Endothelial cell of umbilical vein (primary cell): ENCODE data around the gene UNC13D. TPM values are rescaled to one million over a fixed set of nuclear protein-coding genes. Genes with fewer than 3 reads are reported as not detected.

Experiments
- BruUV-seq: library from RNA; stranded (reverse); fragments of 400-500 nt; replicated peaks from 2 replicates; lab custom pipeline; 2021; lab: Mats Ljungman, UMichigan
- CTCF ChIA-PET: fragments of 300-600, 350-600 bp; sonication (Branson Sonifier 250); formaldehyde crosslinking; loops from one replicate; lab custom pipeline; 2021; ENCODE audit warnings: antibody characterized with exemption, inconsistent platforms; lab: Charles Lee
- POLR2A ChIA-PET: fragments of 300-600, 350-600 bp; sonication (Branson Sonifier 250); formaldehyde crosslinking; loops from one replicate; lab custom pipeline; 2021; ENCODE audit warnings: antibody characterized with exemption, inconsistent platforms; lab: Charles Lee
- DNase-seq: peaks from one replicate; pipeline ENCODE4 v3.0.0-alpha.2; 2011; ENCODE audit warnings: low read depth, low spot score
- FAIRE-seq: peaks from 2 replicates; lab custom pipeline; 2011; peaks lifted over from hg19 to GRCh38; lab: Jason Lieb, UNC
- H2AFZ ChIP-seq: 2 replicates; pipeline ENCODE4 v1.6.0; 2012; ENCODE audit warnings: low read depth, low read length, control low read depth, inconsistent platforms
- H3K27ac ChIP-seq: 2 replicates; pipeline ENCODE4 v1.5.1; 2011; ENCODE audit warnings: low read depth, mild to moderate bottlenecking, control low read depth, low read length, moderate library complexity; ENCODE audit not compliant: insufficient read depth
- H3K27me3 ChIP-seq, 2 experiments: 2 replicates each; pipeline versions ENCODE4 v1.6.0 to v1.6.1; 2011; ENCODE audit warnings: low read length in 2 of 2, mixed read lengths in 1 of 2; ENCODE audit not compliant: control insufficient read depth in 2 of 2, insufficient read depth in 2 of 2
- H3K36me3 ChIP-seq, 2 experiments: 2 replicates in 1 of 2; 3 replicates in 1 of 2; pipeline ENCODE4 v1.5.1; 2011; ENCODE audit warnings: low read length in 2 of 2, mild to moderate bottlenecking in 1 of 2, moderate library complexity in 1 of 2; ENCODE audit not compliant: control insufficient read depth in 2 of 2, insufficient read depth in 2 of 2; ENCODE audit errors: extremely low read depth in 1 of 2
- H3K4me1 ChIP-seq: 3 replicates; pipeline ENCODE4 v1.5.1; 2011; ENCODE audit warnings: mild to moderate bottlenecking, low read length; ENCODE audit not compliant: control insufficient read depth, insufficient read depth; ENCODE audit errors: extremely low read depth
- H3K4me2 ChIP-seq: 2 replicates; pipeline ENCODE4 v1.6.1; 2011; ENCODE audit warnings: low read length, control low read depth, mixed read lengths; ENCODE audit not compliant: insufficient read depth
- H3K4me3 ChIP-seq, 3 experiments: fragments of 200-600 bp in 1 of 3; sonication (generic), shearing (Covaris generic) in 1 of 3; replicated peaks in 1 of 3; 2 replicates each; pipeline ENCODE4 v1.5.1; 2011 to 2016; ENCODE audit warnings: control low read depth in 3 of 3, low read length in 3 of 3, mild to moderate bottlenecking in 2 of 3, inconsistent platforms in 1 of 3, low read depth in 1 of 3, moderate library complexity in 1 of 3; ENCODE audit not compliant: insufficient read depth in 1 of 3
- H3K79me2 ChIP-seq: 2 replicates; pipeline ENCODE4 v1.6.0; 2012; ENCODE audit warnings: low read length, inconsistent platforms; ENCODE audit not compliant: control insufficient read depth, insufficient read depth
- H3K9ac ChIP-seq: replicated peaks from 2 replicates; pipeline ENCODE3; 2011; ENCODE audit warnings: low read length, control low read depth; ENCODE audit not compliant: insufficient read depth; ENCODE audit errors: extremely low read depth
- H3K9me1 ChIP-seq: replicated peaks from 3 replicates; pipeline ENCODE4 v1.6.0; 2011; ENCODE audit warnings: mild to moderate bottlenecking, low read length; ENCODE audit not compliant: control insufficient read depth, insufficient read depth; ENCODE audit errors: extremely low read depth
- H3K9me3 ChIP-seq: replicated peaks from 2 replicates; pipeline ENCODE4 v1.5.1; 2012; ENCODE audit warnings: low read length, inconsistent platforms; ENCODE audit not compliant: control insufficient read depth, insufficient read depth
- H4K20me1 ChIP-seq: replicated peaks from 2 replicates; pipeline ENCODE3; 2011; ENCODE audit warnings: mild to moderate bottlenecking, low read length; ENCODE audit not compliant: control insufficient read depth, insufficient read depth; ENCODE audit errors: extremely low read depth
- EZH2 ChIP-seq: IDR thresholded peaks from 2 replicates; pipeline ENCODE4 v1.6.1; 2012; ENCODE audit warnings: borderline replicate concordance, low read depth, mild to moderate bottlenecking, moderate library complexity, low read length, inconsistent platforms; ENCODE audit not compliant: severe bottlenecking
- FOS ChIP-seq: IDR thresholded peaks from 2 replicates; pipeline ENCODE4 v1.6.1; 2011; ENCODE audit warnings: mild to moderate bottlenecking, low read length, moderate library complexity, borderline replicate concordance; ENCODE audit not compliant: insufficient read depth
- GATA2 ChIP-seq: IDR thresholded peaks from 2 replicates; pipeline ENCODE4 v1.7.0; 2011; ENCODE audit warnings: low read depth, mild to moderate bottlenecking, moderate library complexity, mixed read lengths, low read length; ENCODE audit not compliant: insufficient read length, insufficient read depth
- JUN ChIP-seq: IDR thresholded peaks from 2 replicates; pipeline ENCODE4 v1.6.1; 2011; ENCODE audit warnings: borderline replicate concordance, low read depth; ENCODE audit not compliant: insufficient read length, insufficient read depth
- MYC ChIP-seq: IDR thresholded peaks from one replicate; pipeline ENCODE4 v1.6.1; 2011; ENCODE audit warnings: mild to moderate bottlenecking, low read depth, low read length
- POLR2A ChIP-seq: IDR thresholded peaks from 2 replicates; pipeline ENCODE4 v1.6.1; 2012; ENCODE audit warnings: low read depth, mild to moderate bottlenecking, control low read depth, low read length
- POLR2AphosphoS5 ChIP-seq: IDR thresholded peaks from 2 replicates; pipeline ENCODE4 v1.6.1; 2012; ENCODE audit warnings: low read depth, mild to moderate bottlenecking, control low read depth, low read length, moderate library complexity; ENCODE audit not compliant: insufficient read depth
- dilution Hi-C: fragments of 300-500 bp; cut with MboI; formaldehyde crosslinking; loops from one replicate; pipeline ENCODE4 v1.15.0; 2019; ENCODE audit warnings: low sequenced_read_pairs; ENCODE audit not compliant: extremely low pct_ligation_motif_present
- intact Hi-C: fragments of 100-400 bp; cut with micrococcal nuclease; formaldehyde crosslinking; loops from one replicate; pipeline ENCODE4 v1.10.0; 2022
- polyA plus RNA-seq, 4 experiments: library from polyadenylated mRNA; depleted of rRNA in 3 of 4; stranded (reverse) in 3 of 4; unstranded in 1 of 4; fragments of >200 nt; gene quantifications; 2 replicates each; pipeline versions ENCODE4 v1.2.1 to v1.2.3, GENCODE V29; 2011 to 2012; ENCODE audit warnings: missing spikeins in 1 of 4
- total RNA-seq: library from RNA; stranded (reverse); gene quantifications from 2 replicates; pipeline ENCODE4 v1.2.3, GENCODE V29; 2021
- TF ChIP-seq, protein P1 (sequence below): IDR thresholded peaks from 2 replicates; pipeline ENCODE4 v1.6.1; 2011; ENCODE audit not compliant: insufficient read depth, insufficient read length
- TF ChIP-seq, protein P2 (sequence below), 2 donors: IDR thresholded peaks; 1 replicate in 1 of 2; 2 replicates in 1 of 2; pipeline ENCODE4 v1.5.1; 2011; ENCODE audit warnings: low read length in 2 of 2, mild to moderate bottlenecking in 2 of 2, moderate library complexity in 2 of 2, control low read depth in 1 of 2, inconsistent platforms in 1 of 2, low read depth in 1 of 2; ENCODE audit not compliant: insufficient read depth in 1 of 2; ENCODE audit errors: extremely low read depth in 1 of 2

The UNC13D gene
- total and polyA plus RNA-seq, 2 donors (not counting 3 experiments of a cell fraction or from before 2014, with no cell fraction given), result 6.9 to 14.9 TPM

DNA sequence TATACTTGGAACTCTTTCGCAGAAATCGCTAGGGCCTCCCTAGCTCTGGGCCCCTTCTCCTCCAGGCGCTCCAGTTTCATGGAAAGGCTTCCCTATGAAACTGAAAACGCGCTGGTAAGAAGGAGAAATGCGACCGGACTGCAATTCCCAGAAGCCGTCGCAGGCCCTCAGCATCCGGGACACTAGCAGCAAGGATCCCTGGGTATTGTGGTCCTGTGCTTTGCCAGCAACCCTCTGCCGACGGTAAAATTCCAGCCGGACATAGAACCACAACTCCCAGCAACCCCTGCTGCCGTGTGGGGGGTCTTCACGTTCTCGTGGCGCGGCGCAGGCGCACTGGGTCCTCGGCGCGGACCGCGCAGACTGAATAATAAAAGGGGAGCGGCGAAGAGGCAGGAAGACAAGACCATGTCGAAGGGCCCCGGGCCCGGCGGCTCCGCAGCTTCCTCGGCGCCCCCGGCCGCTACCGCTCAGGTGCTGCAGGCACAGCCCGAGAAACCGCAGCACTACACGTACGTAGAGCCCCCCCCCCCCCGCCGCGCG lies 59.7 kb downstream of the UNC13D start, which contains the start of gene UNK:
UNK (plus strand) TSS at position 334 of the 543 bp plus-strand sequence; CDS start at position 409, 75 bp downstream.
- POLR2A ChIA-PET, result interaction anchor here (1.4 kb wide), 1 partner anchor 9 kb away, joined by 5 read pairs; no protein-coding TSS in a partner anchor
- H3K9me1 ChIP-seq, result no peaks in the 10 kb centered on the region
- dilution Hi-C loops, result no loop called here
- peak; percentile 98 for FAIRE-seq
- H3K79me2 ChIP-seq, result peaks cover 23% of the 10 kb centered on the region
- no peaks in the 10 kb centered on the region for H3K27me3 ChIP-seq
- H2AFZ ChIP-seq, result peak within 1 kb of the TSS; percentile 24
- H3K4me1 ChIP-seq, result peaks cover 29% of the 10 kb centered on the region
- peak; percentile 99 for DNase-seq
- H3K36me3 ChIP-seq, result no peaks in the 10 kb centered on the region
- H3K9ac ChIP-seq, result peak within 1 kb of the TSS; percentile 83
- peak within 1 kb of the TSS in 2 of 3 experiments; percentile 32 to 55 for H3K4me3 ChIP-seq
- H3K4me2 ChIP-seq, result peak within 1 kb of the TSS; percentile 80
- BruUV-seq, result no TSS peak
- H4K20me1 ChIP-seq, result no peaks in the 10 kb centered on the region
- peak within 1 kb of the TSS; percentile 88 for H3K27ac ChIP-seq
- intact Hi-C loops, result loop anchor here (1.0 to 2.0 kb wide), 4 partner anchors 70 to 194 kb away; partner anchors contain the start of genes ACOX1, TEN1 and WBP2
- CTCF ChIA-PET, result interaction anchor here (1.2 to 5.7 kb wide), 7 partner anchors 11 to 156 kb away, joined by 3 to 73 read pairs (median 8); partner anchors contain the start of gene FBF1
- TF ChIP-seq POLR2AphosphoS5 (no peak), POLR2A (peak; percentile 9)
- H3K9me3 ChIP-seq, result no peaks in the 10 kb centered on the region

DNA sequence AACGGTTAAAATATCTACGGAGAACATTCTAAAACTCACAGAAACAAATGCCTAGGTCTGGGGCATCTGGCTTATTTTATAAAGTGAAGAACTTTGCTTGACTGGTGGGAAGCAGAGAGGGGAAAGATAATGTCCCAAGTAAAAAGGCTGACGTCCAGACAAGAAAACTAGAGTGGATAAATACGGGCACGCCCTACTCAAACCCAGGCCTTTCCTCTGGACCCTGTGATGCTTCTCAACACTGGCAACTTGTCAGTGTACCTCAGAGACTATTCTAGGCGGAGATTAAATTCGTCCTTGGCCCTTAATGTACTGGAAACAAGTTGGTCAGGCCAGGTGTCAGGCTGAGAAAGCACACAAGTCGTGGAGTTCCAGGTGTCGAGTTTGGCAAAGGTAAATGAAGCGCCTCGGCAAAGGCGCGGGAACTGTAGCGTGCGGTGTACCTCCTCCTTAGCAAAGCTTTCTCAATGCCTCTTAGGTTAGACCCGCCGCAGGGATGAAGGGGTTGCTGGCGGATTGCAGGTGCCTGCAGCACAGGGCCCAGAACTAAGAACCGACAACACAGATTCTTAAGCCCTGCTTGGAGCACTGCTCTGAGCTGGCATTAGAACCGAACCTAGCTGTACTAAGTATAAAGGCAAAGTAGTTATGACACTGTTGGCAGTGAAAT lies 60.3 kb downstream of the UNC13D start:
- DNase-seq, result no peak
- H3K27ac ChIP-seq, result peak overlapping the region; percentile 52
- H3K4me1 ChIP-seq, result peaks cover 29% of the 10 kb centered on the region
- H3K4me3 ChIP-seq, result peak overlapping the region in 2 of 3 experiments; percentile 6 to 24
- H3K9me1 ChIP-seq, result no peaks in the 10 kb centered on the region
- peak overlapping the region; percentile 6 for H2AFZ ChIP-seq
- peaks cover 25% of the 10 kb centered on the region for H3K79me2 ChIP-seq
- H3K9me3 ChIP-seq, result no peaks in the 10 kb centered on the region
- intact Hi-C loops (loop anchor here (1.0 to 2.0 kb wide), 4 partner anchors 71 to 195 kb away; partner anchors contain the start of genes ACOX1, TEN1 and WBP2), dilution Hi-C loops (no loop called here)
- FAIRE-seq, result peak; percentile 4
- H3K9ac ChIP-seq, result peak overlapping the region; percentile 83
- no TSS peak for BruUV-seq
- no peaks in the 10 kb centered on the region for H3K27me3 ChIP-seq
- peak overlapping the region; percentile 50 for H3K4me2 ChIP-seq
- H3K36me3 ChIP-seq, result no peaks in the 10 kb centered on the region
- ChIA-PET POLR2A (interaction anchor here (0.8 to 1.4 kb wide), 4 partner anchors 8 to 71 kb away, joined by 3 to 8 read pairs (median 4); partner anchors contain the start of gene WBP2), CTCF (interaction anchor here (0.6 to 5.7 kb wide), 31 partner anchors 8 to 398 kb away, joined by 3 to 73 read pairs (median 5); partner anchors contain the start of genes FBF1, GALK1, TRIM47 and TRIM65)
- no peaks in the 10 kb centered on the region for H4K20me1 ChIP-seq
- TF ChIP-seq, protein P1, sequence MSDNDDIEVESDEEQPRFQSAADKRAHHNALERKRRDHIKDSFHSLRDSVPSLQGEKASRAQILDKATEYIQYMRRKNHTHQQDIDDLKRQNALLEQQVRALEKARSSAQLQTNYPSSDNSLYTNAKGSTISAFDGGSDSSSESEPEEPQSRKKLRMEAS, result no peak
- TF ChIP-seq FOS (no peak), MYC (no peak), POLR2A (no peak), EZH2 (no peak), JUN (no peak), GATA2 (no peak), POLR2AphosphoS5 (no peak)
- TF ChIP-seq, protein P2, sequence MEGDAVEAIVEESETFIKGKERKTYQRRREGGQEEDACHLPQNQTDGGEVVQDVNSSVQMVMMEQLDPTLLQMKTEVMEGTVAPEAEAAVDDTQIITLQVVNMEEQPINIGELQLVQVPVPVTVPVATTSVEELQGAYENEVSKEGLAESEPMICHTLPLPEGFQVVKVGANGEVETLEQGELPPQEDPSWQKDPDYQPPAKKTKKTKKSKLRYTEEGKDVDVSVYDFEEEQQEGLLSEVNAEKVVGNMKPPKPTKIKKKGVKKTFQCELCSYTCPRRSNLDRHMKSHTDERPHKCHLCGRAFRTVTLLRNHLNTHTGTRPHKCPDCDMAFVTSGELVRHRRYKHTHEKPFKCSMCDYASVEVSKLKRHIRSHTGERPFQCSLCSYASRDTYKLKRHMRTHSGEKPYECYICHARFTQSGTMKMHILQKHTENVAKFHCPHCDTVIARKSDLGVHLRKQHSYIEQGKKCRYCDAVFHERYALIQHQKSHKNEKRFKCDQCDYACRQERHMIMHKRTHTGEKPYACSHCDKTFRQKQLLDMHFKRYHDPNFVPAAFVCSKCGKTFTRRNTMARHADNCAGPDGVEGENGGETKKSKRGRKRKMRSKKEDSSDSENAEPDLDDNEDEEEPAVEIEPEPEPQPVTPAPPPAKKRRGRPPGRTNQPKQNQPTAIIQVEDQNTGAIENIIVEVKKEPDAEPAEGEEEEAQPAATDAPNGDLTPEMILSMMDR (IDR thresholded peaks at IDR 0.05; ENCODE audit: extremely low read depth in 1 of 2, insufficient read depth in 1 of 2, low read depth in 1 of 2, low read length in 2 of 2), result no peak
